Hepatocyte (in vitro differentiated cells): Measurements from ENCODE around the gene TRAF7.
"Not testable (repeated sequence)": the region's sequence is repeated elsewhere in the genome, so short reads cannot be mapped to it uniquely, and the experiment has no call there.

ENCODE experiments used
- EZH2phosphoT487 ChIP-seq: fragments of 200-600 bp; sonication (generic); IDR thresholded peaks from one replicate; pipeline ENCODE4 v1.6.1; 2018; ENCODE audit warnings: antibody characterized with exemption, mild to moderate bottlenecking, low read depth, moderate library complexity; ENCODE audit not compliant: unreplicated experiment, severe bottlenecking
- TF ChIP-seq, protein P1 (sequence below): fragments of 200-600 bp; sonication (generic); IDR thresholded peaks from 2 replicates; pipeline ENCODE4 v1.5.1; 2016; ENCODE audit warnings: antibody characterized with exemption, mild to moderate bottlenecking; ENCODE audit not compliant: poor library complexity

DNA sequence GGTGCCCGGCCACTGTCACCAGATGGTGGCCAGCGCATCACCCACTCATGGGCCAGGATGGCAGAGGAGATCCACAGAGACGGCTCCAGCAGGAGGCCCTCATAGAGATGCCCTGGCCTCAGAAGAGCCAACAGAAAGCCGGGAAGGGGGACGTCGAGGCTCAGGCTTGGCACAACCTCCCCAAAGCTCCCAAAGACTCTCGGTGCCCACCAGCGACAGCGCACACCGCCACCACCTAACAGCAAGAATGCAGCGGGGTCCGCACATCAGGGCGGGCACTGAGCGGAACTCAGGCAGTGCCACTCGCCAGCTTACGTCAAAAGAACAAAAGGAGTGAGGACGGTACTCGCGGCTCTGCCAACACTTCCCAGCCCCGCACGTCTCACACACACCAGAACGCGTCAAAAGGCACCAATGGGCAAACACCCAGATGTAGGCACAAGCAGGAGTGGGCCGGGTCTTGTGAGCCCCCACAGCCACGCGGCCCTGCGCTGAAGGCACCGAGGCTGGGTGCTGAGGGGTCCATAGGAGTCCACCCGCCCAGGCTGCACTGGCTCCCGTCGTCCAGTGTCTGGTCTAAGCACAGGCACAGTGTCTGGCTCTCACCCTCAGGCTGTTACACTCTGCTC, 28.5 kb upstream of the TRAF7 start:
- TF ChIP-seq, protein P1, sequence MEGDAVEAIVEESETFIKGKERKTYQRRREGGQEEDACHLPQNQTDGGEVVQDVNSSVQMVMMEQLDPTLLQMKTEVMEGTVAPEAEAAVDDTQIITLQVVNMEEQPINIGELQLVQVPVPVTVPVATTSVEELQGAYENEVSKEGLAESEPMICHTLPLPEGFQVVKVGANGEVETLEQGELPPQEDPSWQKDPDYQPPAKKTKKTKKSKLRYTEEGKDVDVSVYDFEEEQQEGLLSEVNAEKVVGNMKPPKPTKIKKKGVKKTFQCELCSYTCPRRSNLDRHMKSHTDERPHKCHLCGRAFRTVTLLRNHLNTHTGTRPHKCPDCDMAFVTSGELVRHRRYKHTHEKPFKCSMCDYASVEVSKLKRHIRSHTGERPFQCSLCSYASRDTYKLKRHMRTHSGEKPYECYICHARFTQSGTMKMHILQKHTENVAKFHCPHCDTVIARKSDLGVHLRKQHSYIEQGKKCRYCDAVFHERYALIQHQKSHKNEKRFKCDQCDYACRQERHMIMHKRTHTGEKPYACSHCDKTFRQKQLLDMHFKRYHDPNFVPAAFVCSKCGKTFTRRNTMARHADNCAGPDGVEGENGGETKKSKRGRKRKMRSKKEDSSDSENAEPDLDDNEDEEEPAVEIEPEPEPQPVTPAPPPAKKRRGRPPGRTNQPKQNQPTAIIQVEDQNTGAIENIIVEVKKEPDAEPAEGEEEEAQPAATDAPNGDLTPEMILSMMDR: not testable (repeated sequence)
- not testable (repeated sequence) for TF ChIP-seq EZH2phosphoT487
